Coronary artery (tissue), 2 donors: ENCODE measurements around the gene PHACTR4.
"Not testable (repeated sequence)": the region's sequence is repeated elsewhere in the genome, so short reads cannot be mapped to it uniquely, and the experiment has no call there.

ENCODE experiments used
- DNase-seq: peaks from one replicate; pipeline ENCODE4 v3.0.0-alpha.2; 2017; ENCODE audit warnings: low spot score
- H3K27ac ChIP-seq, 2 donors: fragments of 200-600 bp; sonication (generic); one replicate each; pipeline ENCODE4 v1.5.1; 2016 to 2019
- H3K4me3 ChIP-seq: fragments of 200-600 bp; sonication (generic); 2 replicates; pipeline ENCODE4 v1.5.1; 2016; ENCODE audit warnings: mild to moderate bottlenecking, moderate library complexity
- TF ChIP-seq, protein P1 (sequence below): fragments of 200-600 bp; sonication (generic); IDR thresholded peaks from one replicate; pipeline ENCODE4 v1.5.1; 2019; ENCODE audit warnings: antibody characterized with exemption

PHACTR4 gene

DNA sequence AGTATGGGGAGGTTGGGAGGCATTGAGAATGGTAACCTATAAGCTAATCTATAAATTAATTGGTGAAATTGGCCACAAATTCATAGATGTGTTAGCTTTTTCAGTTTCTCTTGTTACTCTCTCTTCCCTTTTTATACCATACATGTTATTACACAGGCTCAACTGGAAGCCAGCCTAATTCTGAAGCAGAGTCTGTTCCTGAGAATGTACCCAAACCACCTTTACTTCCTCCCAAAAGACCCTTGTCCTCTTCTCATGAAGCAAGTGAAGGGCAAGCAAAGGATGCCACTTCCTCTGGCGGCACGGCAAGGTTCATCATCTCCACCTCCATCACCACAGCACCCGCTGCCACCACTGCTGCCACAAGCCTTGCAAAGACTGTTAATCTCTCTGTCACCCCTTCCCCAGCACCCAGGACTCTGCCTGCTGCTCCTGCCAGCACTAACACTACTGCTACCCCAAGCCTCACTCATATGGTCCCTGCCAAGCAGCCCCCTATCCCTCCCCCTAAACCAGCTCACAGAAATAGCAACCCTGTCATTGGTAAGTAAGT lies 96.8 kb downstream of the PHACTR4 start:
- TF ChIP-seq, protein P1, sequence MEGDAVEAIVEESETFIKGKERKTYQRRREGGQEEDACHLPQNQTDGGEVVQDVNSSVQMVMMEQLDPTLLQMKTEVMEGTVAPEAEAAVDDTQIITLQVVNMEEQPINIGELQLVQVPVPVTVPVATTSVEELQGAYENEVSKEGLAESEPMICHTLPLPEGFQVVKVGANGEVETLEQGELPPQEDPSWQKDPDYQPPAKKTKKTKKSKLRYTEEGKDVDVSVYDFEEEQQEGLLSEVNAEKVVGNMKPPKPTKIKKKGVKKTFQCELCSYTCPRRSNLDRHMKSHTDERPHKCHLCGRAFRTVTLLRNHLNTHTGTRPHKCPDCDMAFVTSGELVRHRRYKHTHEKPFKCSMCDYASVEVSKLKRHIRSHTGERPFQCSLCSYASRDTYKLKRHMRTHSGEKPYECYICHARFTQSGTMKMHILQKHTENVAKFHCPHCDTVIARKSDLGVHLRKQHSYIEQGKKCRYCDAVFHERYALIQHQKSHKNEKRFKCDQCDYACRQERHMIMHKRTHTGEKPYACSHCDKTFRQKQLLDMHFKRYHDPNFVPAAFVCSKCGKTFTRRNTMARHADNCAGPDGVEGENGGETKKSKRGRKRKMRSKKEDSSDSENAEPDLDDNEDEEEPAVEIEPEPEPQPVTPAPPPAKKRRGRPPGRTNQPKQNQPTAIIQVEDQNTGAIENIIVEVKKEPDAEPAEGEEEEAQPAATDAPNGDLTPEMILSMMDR, result no peak
- DNase-seq, result no peak
- no peak overlapping the region for H3K4me3 ChIP-seq
- H3K27ac ChIP-seq, result no peak overlapping the region

DNA sequence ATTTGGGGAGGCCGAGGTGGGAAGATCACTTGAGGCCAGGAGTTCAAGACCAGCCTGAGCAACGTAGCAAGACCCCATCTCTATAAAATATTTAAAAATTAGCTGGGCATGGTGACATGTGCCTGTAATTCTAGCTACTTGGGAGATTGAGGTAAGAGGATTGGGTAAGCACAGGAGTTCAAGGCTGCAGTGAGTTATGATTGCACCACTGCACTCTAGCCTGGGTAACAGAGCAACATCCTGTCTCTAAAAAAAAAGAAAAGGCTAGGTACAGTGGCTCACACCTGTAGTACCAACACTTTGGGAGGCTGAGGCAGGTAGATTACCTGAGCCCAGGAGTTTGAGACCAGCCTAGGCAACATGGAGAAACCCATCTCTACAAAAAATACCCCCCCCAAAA lies 100.6 kb downstream of the PHACTR4 start:
- H3K27ac ChIP-seq, result no peak overlapping the region
- TF ChIP-seq, protein P1, result no peak
- no peak overlapping the region for H3K4me3 ChIP-seq
- DNase-seq, result no peak

DNA sequence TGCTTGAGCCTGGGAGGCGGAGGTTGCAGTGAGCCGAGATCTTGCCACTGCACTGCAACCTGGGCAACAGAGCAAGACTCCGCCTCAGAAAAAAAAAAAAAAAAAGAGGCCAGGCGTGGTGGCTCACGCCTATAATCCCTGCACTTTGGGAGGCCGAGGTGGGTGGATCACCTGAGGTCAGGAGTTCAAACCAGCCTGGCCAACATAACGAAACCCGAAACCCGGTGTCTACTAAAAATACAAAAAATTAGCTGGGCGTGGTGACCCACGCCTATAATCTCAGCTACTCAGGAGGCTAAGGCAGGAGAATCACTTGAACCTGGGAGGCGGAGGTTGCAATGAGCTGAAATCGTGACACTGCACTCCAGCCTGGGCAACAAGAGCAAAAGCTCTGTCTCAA lies 110.0 kb downstream of the PHACTR4 start:
- not testable (repeated sequence) for H3K27ac ChIP-seq, DNase-seq, H3K4me3 ChIP-seq

DNA sequence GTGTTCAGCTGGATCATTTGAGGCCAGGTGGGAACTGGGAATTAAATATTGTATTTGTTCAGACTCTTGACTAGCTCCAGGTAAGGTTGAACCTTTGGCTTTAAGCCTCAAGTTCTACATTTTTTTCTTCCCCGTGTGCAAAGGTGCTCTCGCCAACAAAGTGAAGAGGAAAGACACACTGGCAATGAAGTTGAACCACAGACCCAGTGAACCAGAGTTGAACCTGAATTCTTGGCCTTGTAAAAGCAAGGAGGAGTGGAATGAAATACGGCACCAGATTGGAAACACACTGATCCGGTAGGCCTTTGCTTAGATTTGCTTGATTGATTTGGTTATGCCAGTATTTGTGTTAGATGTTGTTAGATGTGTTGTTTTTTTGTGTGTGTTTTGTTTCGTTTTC lies 110.8 kb downstream of the PHACTR4 start:
- no peak overlapping the region for H3K4me3 ChIP-seq
- TF ChIP-seq, protein P1, result no peak
- H3K27ac ChIP-seq, result no peak overlapping the region
- DNase-seq, result no peak

DNA sequence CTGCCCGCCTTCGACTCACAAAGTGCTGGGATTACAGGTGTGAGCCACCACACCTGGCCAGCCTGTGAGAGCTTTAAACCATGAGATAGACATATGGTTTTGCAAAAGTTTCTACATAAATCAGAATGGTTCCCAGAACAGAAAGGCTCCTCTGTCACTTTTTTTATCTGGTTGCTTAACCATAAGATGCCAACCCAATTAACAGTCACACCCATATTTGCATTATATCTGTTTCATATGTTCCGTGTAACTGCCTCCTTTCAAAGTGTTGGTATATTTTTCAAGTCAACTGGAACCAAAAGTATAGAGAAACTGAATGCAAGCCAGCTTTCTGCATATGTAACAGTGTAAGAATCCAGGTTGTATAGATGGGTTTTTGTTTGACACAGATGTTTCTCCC lies 112.6 kb downstream of the PHACTR4 start:
- DNase-seq, result no peak
- H3K27ac ChIP-seq, result no peak overlapping the region
- no peak overlapping the region for H3K4me3 ChIP-seq
- TF ChIP-seq, protein P1, result no peak

DNA sequence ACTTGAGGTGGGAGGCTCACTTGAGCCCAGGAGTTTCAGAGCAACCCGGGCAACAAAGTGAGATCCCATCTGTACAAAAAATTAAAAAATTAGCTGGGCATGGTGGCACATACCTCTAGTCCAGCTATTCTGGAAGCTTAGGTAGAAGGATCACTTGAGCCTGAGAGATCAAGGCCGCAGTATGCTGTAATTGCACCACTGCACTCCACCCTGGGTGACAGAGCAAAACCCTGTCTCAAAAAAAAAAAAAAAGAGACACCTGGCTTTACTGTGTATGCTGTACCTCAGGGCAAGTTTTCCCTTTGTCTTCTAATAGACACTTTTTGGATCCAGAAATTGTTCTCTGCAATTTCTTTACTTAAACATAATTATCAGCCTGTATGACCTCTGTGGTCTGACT lies 113.2 kb downstream of the PHACTR4 start:
- Histone ChIP-seq H3K4me3 (no peak overlapping the region), H3K27ac (no peak overlapping the region)
- DNase-seq, result no peak
- TF ChIP-seq, protein P1, result no peak

DNA sequence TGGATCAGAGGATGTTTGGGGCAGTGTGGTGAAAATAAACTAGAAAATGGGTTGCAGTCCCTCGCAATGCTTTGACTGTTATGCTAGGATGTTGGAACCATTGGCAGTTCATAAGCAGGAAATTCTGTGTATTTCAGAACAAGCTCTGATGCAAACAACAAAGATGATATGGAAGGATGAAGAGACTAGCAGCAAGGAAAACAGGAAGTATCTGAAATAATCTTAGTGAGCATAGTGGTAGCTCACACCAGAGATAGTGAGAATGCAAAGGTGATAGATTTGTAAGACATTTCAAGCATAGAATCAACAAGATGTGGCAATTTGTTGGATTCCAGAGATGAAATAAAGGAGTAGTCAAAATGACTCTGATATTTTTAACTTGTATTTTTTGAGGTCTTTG lies 125.2 kb downstream of the PHACTR4 start:
- H3K27ac ChIP-seq, result no peak overlapping the region
- no peak overlapping the region for H3K4me3 ChIP-seq
- TF ChIP-seq, protein P1, result no peak
- DNase-seq, result no peak

DNA sequence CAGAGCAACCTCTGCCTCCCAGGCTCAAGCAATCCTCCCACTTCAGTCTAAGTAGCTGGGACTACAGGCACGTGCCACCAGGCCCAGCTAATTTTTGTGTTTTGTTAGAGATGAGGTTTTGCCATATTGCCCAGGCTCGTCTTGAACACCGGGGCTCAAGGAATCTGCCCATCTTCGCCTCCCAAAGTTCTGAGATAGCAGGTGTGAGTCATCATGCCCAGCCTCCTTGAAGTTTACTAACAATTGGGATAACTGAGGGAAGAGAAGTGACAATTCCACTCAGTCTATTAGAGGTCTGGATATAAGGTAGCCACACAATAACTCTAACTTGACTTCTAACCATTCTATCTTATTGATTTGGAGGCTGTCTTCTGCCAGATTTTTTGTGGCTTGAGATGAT lies 130.0 kb downstream of the PHACTR4 start:
- Histone ChIP-seq H3K4me3 (no peak overlapping the region), H3K27ac (no peak overlapping the region)
- TF ChIP-seq, protein P1, result no peak
- no peak for DNase-seq
